ENCODE measurements around the gene NEURL1. TPM values are rescaled to one million over a fixed set of nuclear protein-coding genes. Genes with fewer than 3 reads are reported as not detected.

The NEURL1 gene
- total and polyA plus RNA-seq, 2 donors (not counting 3 experiments of a cell fraction or from before 2014, with no cell fraction given): 0.06 to 0.22 TPM

DNA sequence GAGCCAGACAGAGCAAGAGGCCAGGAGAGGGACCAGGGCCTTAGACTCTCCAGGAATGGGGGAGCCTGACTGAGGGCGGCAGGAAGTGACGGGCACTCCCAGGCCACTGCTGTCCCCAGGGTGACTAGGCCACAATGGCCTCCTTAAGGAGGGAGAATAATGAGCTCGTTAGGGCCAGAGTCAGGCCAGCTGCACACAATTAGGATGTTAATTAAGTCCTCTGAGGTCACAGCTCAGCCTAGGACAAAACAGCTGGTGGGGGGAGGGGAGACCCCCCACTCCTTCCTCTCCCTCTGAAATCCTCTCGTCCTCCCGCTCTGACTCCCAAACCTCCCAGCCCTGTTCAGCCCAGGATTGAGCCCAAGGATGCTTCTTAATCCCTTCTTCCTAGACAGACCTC, 143.0 kb downstream of the NEURL1 start:
- dilution Hi-C loops (cut with MboI; ENCODE audit: extremely low pct_ligation_motif_present, low sequenced_read_pairs) (no loop called here), intact Hi-C loops (cut with micrococcal nuclease) (no loop called here)
- no peak for DNase-seq (ENCODE audit: low read depth, low spot score)
- H3K4me2 ChIP-seq (ENCODE audit: insufficient read depth, low read length): no peak overlapping the region
- H4K20me1 ChIP-seq (replicated peaks; ENCODE audit: control insufficient read depth, extremely low read depth, insufficient read depth, low read length): no peaks in the 10 kb centered on the region
- H3K79me2 ChIP-seq (ENCODE audit: control insufficient read depth, insufficient read depth, low read length): no peaks in the 10 kb centered on the region
- no TSS peak for BruUV-seq (replicated peaks)
- no peak overlapping the region for H3K27ac ChIP-seq (ENCODE audit: insufficient read depth, low read depth, low read length)
- ChIA-PET CTCF (interaction anchor here (1.1 to 1.7 kb wide), 3 partner anchors 9 to 30 kb away, joined by 3 to 5 read pairs (median 3); no protein-coding TSS in a partner anchor), POLR2A (no interaction called here)
- no peak overlapping the region for H2AFZ ChIP-seq (ENCODE audit: low read depth, low read length)
- FAIRE-seq: no peak
- H3K4me1 ChIP-seq (ENCODE audit: control insufficient read depth, extremely low read depth, insufficient read depth, low read length): no peaks in the 10 kb centered on the region
- no peaks in the 10 kb centered on the region for H3K36me3 ChIP-seq (ENCODE audit: control insufficient read depth in 2 of 2, extremely low read depth in 1 of 2, insufficient read depth in 2 of 2, low read length in 2 of 2)
- H3K9ac ChIP-seq (replicated peaks; ENCODE audit: extremely low read depth, insufficient read depth, low read length): no peak overlapping the region
- no peaks in the 10 kb centered on the region for H3K9me3 ChIP-seq (replicated peaks; ENCODE audit: control insufficient read depth, insufficient read depth, low read length)
- H3K27me3 ChIP-seq (ENCODE audit: control insufficient read depth in 2 of 2, insufficient read depth in 2 of 2, low read length in 2 of 2): peaks cover 0 to 2% of the 10 kb centered on the region in 2 experiments
- no peak for TF ChIP-seq FOS (IDR thresholded peaks at IDR 0.05; ENCODE audit: borderline replicate concordance, insufficient read depth, low read length)
- TF ChIP-seq, protein P1, sequence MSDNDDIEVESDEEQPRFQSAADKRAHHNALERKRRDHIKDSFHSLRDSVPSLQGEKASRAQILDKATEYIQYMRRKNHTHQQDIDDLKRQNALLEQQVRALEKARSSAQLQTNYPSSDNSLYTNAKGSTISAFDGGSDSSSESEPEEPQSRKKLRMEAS (IDR thresholded peaks at IDR 0.05; ENCODE audit: insufficient read depth, insufficient read length): no peak
- no peak for TF ChIP-seq POLR2A (IDR thresholded peaks at IDR 0.05; ENCODE audit: low read depth, low read length)
- TF ChIP-seq GATA2 (IDR thresholded peaks at IDR 0.05; ENCODE audit: insufficient read depth, insufficient read length, low read depth, low read length): no peak
- no peak for TF ChIP-seq EZH2 (IDR thresholded peaks at IDR 0.05; ENCODE audit: borderline replicate concordance, low read depth, low read length, severe bottlenecking)
- no peak for TF ChIP-seq JUN (IDR thresholded peaks at IDR 0.05; ENCODE audit: borderline replicate concordance, insufficient read depth, insufficient read length, low read depth)
- no peak for TF ChIP-seq MYC (IDR thresholded peaks at IDR 0.05; ENCODE audit: low read depth, low read length)
- no peak for TF ChIP-seq POLR2AphosphoS5 (IDR thresholded peaks at IDR 0.05; ENCODE audit: insufficient read depth, low read depth, low read length)
- TF ChIP-seq CTCF (IDR thresholded peaks at IDR 0.05; ENCODE audit: extremely low read depth in 1 of 2, insufficient read depth in 1 of 2, low read depth in 1 of 2, low read length in 2 of 2): no peak
- H3K4me3 ChIP-seq (replicated peaks in 1 of 3; ENCODE audit: insufficient read depth in 1 of 3, low read depth in 1 of 3, low read length in 3 of 3): no peak overlapping the region
- H3K9me1 ChIP-seq (replicated peaks; ENCODE audit: control insufficient read depth, extremely low read depth, insufficient read depth, low read length): no peaks in the 10 kb centered on the region

Measured in endothelial cell of umbilical vein (primary cell).